A549 (cell line): ENCODE measurements around the gene PTPN9. TPM values are rescaled to one million over a fixed set of nuclear protein-coding genes. Genes with fewer than 3 reads are reported as not detected.
A peak's percentile ranks its signal among the peaks of the same experiment; 100 is the strongest.

ENCODE experiments used
- ATAC-seq, 2 experiments: fragments of 200-7000 bp in 1 of 2; fragments of >200 bp in 1 of 2; cut with Nextera tagmentation in 1 of 2; cut with Tn5 transposase in 1 of 2; 3 replicates each; pipeline versions ENCODE4 v1.8.0 to v1.9.1; 2018 to 2020; ENCODE audit warnings: mild to moderate bottlenecking in 1 of 2, moderate library complexity in 1 of 2
- CTCF ChIA-PET: fragments of 300-600 bp; sonication (Branson Sonifier 250); formaldehyde crosslinking; extraction: SDS; loops from one replicate; lab custom pipeline; 2021; ENCODE audit warnings: antibody characterized with exemption, inconsistent platforms; lab: Yijun Ruan, JAX
- POLR2A ChIA-PET: fragments of 350-600 bp; formaldehyde crosslinking; extraction: SDS; loops from one replicate; lab custom pipeline; 2021; ENCODE audit warnings: antibody characterized with exemption, inconsistent platforms; lab: Yijun Ruan, JAX
- DNase-seq, 2 experiments: peaks; one replicate each; pipeline versions ENCODE4 v3.0.0 to v3.0.0-alpha.2; 2011 to 2016; ENCODE audit warnings: low read depth in 1 of 2, low spot score in 1 of 2
- FAIRE-seq: peaks from 2 replicates; lab custom pipeline; 2011; peaks lifted over from hg19 to GRCh38; lab: Jason Lieb, UNC
- H3K27ac ChIP-seq, 2 experiments: fragments of >200 bp; sonication (Bioruptor Twin); formaldehyde crosslinking; 3 replicates each; pipeline ENCODE4 v1.5.1; 2016 to 2017
- H3K4me1 ChIP-seq: fragments of >200 bp; sonication (Bioruptor Twin); formaldehyde crosslinking; 3 replicates; pipeline ENCODE4 v1.6.1; 2016
- H3K4me2 ChIP-seq: fragments of >200 bp; sonication (Bioruptor Twin); formaldehyde crosslinking; 3 replicates; pipeline ENCODE4 v1.6.1; 2016
- H3K4me3 ChIP-seq: fragments of >200 bp; sonication (Bioruptor Twin); formaldehyde crosslinking; 3 replicates; pipeline ENCODE4 v1.5.1; 2016
- H3K9me3 ChIP-seq: fragments of >200 bp; sonication (Bioruptor Twin); formaldehyde crosslinking; 3 replicates; pipeline ENCODE4 v1.6.1; 2016
- CBX2 ChIP-seq: fragments of 200-600 bp; sonication (generic); IDR thresholded peaks from 2 replicates; pipeline ENCODE4 v1.6.1; 2016; ENCODE audit warnings: low read depth, mild to moderate bottlenecking, borderline replicate concordance
- CBX8 ChIP-seq: fragments of 200-600 bp; sonication (generic); IDR thresholded peaks from 2 replicates; pipeline ENCODE4 v1.6.1; 2016
- CHD2 ChIP-seq: fragments of 150-350 bp; IDR thresholded peaks from 2 replicates; pipeline ENCODE4 v1.6.1; 2014; ENCODE audit warnings: low read length; ENCODE audit not compliant: partially characterized antibody
- EHF ChIP-seq: fragments of 250-450 bp; sonication (Bioruptor Pico); IDR thresholded peaks from 2 replicates; pipeline ENCODE4 v1.5.0; 2020; ENCODE audit warnings: mild to moderate bottlenecking
- FOSB ChIP-seq: fragments of 250-450 bp; sonication (Bioruptor Pico); IDR thresholded peaks from 2 replicates; pipeline ENCODE4 v1.5.0; 2020; ENCODE audit warnings: mild to moderate bottlenecking, moderate library complexity
- FOSL2 ChIP-seq, 2 experiments: fragments of 450-650 bp in 1 of 2; fragments of >200 bp in 1 of 2; sonication (Bioruptor Twin) in 1 of 2; formaldehyde crosslinking; IDR thresholded peaks; 2 replicates each; pipeline versions ENCODE4 v1.5.0 to v1.6.1; 2016 to 2020; ENCODE audit warnings: mild to moderate bottlenecking in 1 of 2, moderate library complexity in 1 of 2
- GATA3 ChIP-seq: IDR thresholded peaks from 2 replicates; pipeline ENCODE4 v1.6.1; 2012; ENCODE audit warnings: borderline replicate concordance
- HOXA7 ChIP-seq: fragments of 250-450 bp; sonication (Bioruptor Pico); IDR thresholded peaks from 2 replicates; pipeline ENCODE4 v1.5.0; 2020; ENCODE audit warnings: mild to moderate bottlenecking, moderate library complexity
- HOXB13 ChIP-seq: fragments of 250-450 bp; sonication (Bioruptor Pico); IDR thresholded peaks from 2 replicates; pipeline ENCODE4 v1.5.0; 2020; ENCODE audit warnings: low read depth, mild to moderate bottlenecking, moderate library complexity
- JUN ChIP-seq, 2 experiments: fragments of >200 bp; sonication (Bioruptor Twin); formaldehyde crosslinking; IDR thresholded peaks; 2 replicates in 1 of 2; 3 replicates in 1 of 2; pipeline ENCODE4 v1.6.1; 2016 to 2017
- JUNB ChIP-seq: fragments of >200 bp; sonication (Bioruptor Twin); formaldehyde crosslinking; IDR thresholded peaks from 2 replicates; pipeline ENCODE4 v1.6.1; 2016
- KDM5A ChIP-seq: fragments of 200-600 bp; sonication (generic); IDR thresholded peaks from 2 replicates; pipeline ENCODE4 v1.6.1; 2016; ENCODE audit warnings: antibody characterized with exemption, mild to moderate bottlenecking
- MAFK ChIP-seq: fragments of 450-650 bp; IDR thresholded peaks from 2 replicates; pipeline ENCODE4 v1.6.1; 2014; ENCODE audit not compliant: partially characterized antibody
- MYC ChIP-seq: IDR thresholded peaks from 2 replicates; pipeline ENCODE4 v1.6.1; 2012; ENCODE audit warnings: mild to moderate bottlenecking, inconsistent platforms, low read length, improper control_type of control experiment, borderline replicate concordance
- NPAS2 ChIP-seq: fragments of 250-450 bp; sonication (Bioruptor Pico); IDR thresholded peaks from 2 replicates; pipeline ENCODE4 v1.8.0; 2022; ENCODE audit warnings: mild to moderate bottlenecking, moderate library complexity, borderline replicate concordance
- PHF8 ChIP-seq: fragments of 200-600 bp; sonication (generic); IDR thresholded peaks from 2 replicates; pipeline ENCODE4 v1.6.1; 2016; ENCODE audit warnings: low read depth, mild to moderate bottlenecking, antibody characterized with exemption, moderate library complexity, borderline replicate concordance
- POLR2A ChIP-seq: IDR thresholded peaks from 2 replicates; pipeline ENCODE4 v1.6.1; 2012; ENCODE audit warnings: mild to moderate bottlenecking, low read length
- RAD21 ChIP-seq, 2 experiments: fragments of >200 bp in 1 of 2; sonication (Bioruptor Twin) in 1 of 2; formaldehyde crosslinking in 1 of 2; IDR thresholded peaks in 1 of 2; conservative IDR thresholded peaks in 1 of 2; 2 replicates in 1 of 2; 3 replicates in 1 of 2; pipeline ENCODE4 v1.6.1; 2012 to 2018; ENCODE audit warnings: inconsistent platforms in 1 of 2
- RNF2 ChIP-seq: fragments of 200-600 bp; sonication (generic); IDR thresholded peaks from 2 replicates; pipeline ENCODE4 v1.6.1; 2016; ENCODE audit warnings: low read depth, mild to moderate bottlenecking, antibody characterized with exemption, moderate library complexity, borderline replicate concordance
- SMC3 ChIP-seq: fragments of >200 bp; sonication (Bioruptor Twin); formaldehyde crosslinking; IDR thresholded peaks from 3 replicates; pipeline ENCODE4 v1.6.1; 2018; ENCODE audit warnings: inconsistent platforms
- TFCP2L1 ChIP-seq: fragments of 250-450 bp; sonication (Bioruptor Pico); IDR thresholded peaks from 2 replicates; pipeline ENCODE4 v1.5.0; 2021; ENCODE audit warnings: mild to moderate bottlenecking
- ZFP36 ChIP-seq: fragments of 450-650 bp; IDR thresholded peaks from 2 replicates; pipeline ENCODE4 v1.6.1; 2014; ENCODE audit warnings: borderline replicate concordance; ENCODE audit not compliant: partially characterized antibody
- ZSCAN20 ChIP-seq: fragments of 250-450 bp; sonication (Bioruptor Pico); IDR thresholded peaks from 2 replicates; pipeline ENCODE4 v1.8.0; 2022; ENCODE audit warnings: mild to moderate bottlenecking, moderate library complexity
- WGBS: methylation state at CpG from one replicate; pipeline ENCODE4 v1.1.6; 2017; ENCODE audit errors: missing lambda C conversion rate; 5-methylcytosine and 5-hydroxymethylcytosine counted together
- polyA minus RNA-seq: library from RNA; depleted of rRNA, polyadenylated mRNA; stranded (reverse); fragments of >200 nt; gene quantifications from 2 replicates; pipeline ENCODE4 v1.2.3, GENCODE V29; 2011; rRNA and poly(A)+ RNA removed
- polyA plus RNA-seq, 4 experiments: library from polyadenylated mRNA; depleted of rRNA in 3 of 4; stranded (reverse); fragments of >200 nt; fragmentation: RNase III in 1 of 4; extraction: RNeasy Plus Mini Kit Qiagen cat#74134 plus additional on column Dnase treatment in 1 of 4; gene quantifications; 2 replicates in 3 of 4; 3 replicates in 1 of 4; pipeline ENCODE4 v1.2.3, GENCODE V29; 2011 to 2017
- TF ChIP-seq, protein P1 (sequence below): fragments of >200 bp; sonication (Bioruptor Twin); formaldehyde crosslinking; IDR thresholded peaks from 2 replicates; pipeline ENCODE4 v1.6.1; 2016
- TF ChIP-seq, protein P2 (sequence below): IDR thresholded peaks from 2 replicates; pipeline ENCODE4 v1.6.1; 2012
- TF ChIP-seq, protein P3 (sequence below): fragments of 250-450 bp; sonication (Bioruptor Pico); IDR thresholded peaks from 2 replicates; pipeline ENCODE4 v1.5.0; 2020; ENCODE audit warnings: low read depth, mild to moderate bottlenecking, moderate library complexity
- TF ChIP-seq, protein P4 (sequence below): fragments of 250-450 bp; sonication (Bioruptor Pico); IDR thresholded peaks from 2 replicates; pipeline ENCODE4 v1.5.0; 2021; ENCODE audit warnings: mild to moderate bottlenecking, moderate library complexity, borderline replicate concordance
- TF ChIP-seq, protein P5 (sequence below): fragments of >200 bp; sonication (Bioruptor Twin); formaldehyde crosslinking; IDR thresholded peaks from 3 replicates; pipeline ENCODE4 v1.6.1; 2016
- TF ChIP-seq, protein P6 (sequence below): fragments of 450-650 bp; IDR thresholded peaks from 2 replicates; pipeline ENCODE4 v1.6.1; 2014; ENCODE audit warnings: antibody characterized with exemption
- TF ChIP-seq, protein P7 (sequence below): fragments of >200 bp; sonication (Bioruptor Twin); formaldehyde crosslinking; IDR thresholded peaks from 3 replicates; pipeline ENCODE4 v1.5.1; 2016

Gene PTPN9
- polyA plus RNA-seq (2011; rRNA removed) (60.2 and 71.2 TPM in 2 replicates), polyA plus RNA-seq (2017; fragmentation: RNase III; extraction: RNeasy Plus Mini Kit Qiagen cat#74134 plus additional on column Dnase treatment) (25.5 to 31.1 TPM (median 29.5 TPM) in 3 replicates), polyA minus RNA-seq (104 and 109 TPM in 2 replicates)
- 27.7 and 47.2 TPM in 2 replicates for polyA plus RNA-seq (2012; cell fraction: cytosol; rRNA removed)
- polyA plus RNA-seq (2012; cell fraction: nucleus; rRNA removed), result 27.3 and 40.0 TPM in 2 replicates

DNA sequence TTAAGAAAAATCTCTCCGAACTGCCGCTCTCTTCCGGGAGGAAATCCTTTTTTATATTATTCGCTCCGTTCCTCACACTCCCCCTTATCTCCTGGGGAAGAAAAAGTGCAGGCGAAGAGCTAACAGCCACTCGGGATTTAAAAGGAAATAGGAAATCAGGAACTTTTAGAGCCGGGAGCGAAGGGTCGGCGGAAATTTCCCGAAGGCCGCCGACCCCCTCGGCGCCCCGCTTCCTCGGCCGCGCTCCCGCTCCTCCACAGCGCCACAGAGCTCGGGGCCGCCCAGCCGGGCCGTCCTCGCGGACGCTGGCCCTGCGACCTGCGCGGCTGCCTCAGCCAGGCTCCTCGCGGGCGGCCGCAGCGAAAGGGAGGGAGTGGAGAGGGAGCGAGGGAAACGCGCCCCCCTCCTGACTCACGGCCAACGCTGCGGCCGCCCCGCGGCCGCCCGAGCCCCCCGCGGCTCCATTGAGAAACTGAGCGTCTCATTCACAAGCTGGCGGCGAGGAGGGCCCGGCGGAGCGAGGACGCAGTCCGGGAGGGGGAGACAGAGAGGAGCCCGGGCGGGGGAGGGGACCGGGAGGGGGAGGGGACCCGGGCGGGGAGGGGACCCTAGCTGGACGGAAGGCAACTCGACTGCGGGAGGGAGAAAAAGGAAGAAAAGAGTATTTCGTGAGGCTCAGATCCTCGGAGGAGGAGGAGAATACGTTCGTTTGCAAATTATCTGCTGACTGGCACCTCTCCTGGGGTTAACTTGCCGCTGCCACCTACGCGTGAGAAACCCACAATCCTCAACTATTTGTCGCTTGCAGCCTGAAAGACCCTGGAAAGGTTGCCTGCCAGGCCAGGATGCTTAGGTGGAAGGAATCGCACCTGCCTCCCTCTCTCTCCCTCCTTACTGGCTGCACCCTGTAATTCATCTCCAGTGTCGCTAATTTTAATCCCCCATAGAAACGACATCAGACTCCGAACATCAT lies at the start of gene PTPN9:
Gene PTPN9, minus strand, starts transcription at position 368 of the 973 bp plus-strand sequence. CDS start 539 bp downstream, outside the sequence.
- H3K4me1 ChIP-seq, result peaks cover 16% of the 10 kb centered on the region
- peak within 1 kb of the TSS; percentile 70 for H3K4me2 ChIP-seq
- H3K4me3 ChIP-seq, result peak within 1 kb of the TSS; percentile 67
- peak within 1 kb of the TSS; percentile 96 to 97 for H3K27ac ChIP-seq
- TF ChIP-seq, protein P1, sequence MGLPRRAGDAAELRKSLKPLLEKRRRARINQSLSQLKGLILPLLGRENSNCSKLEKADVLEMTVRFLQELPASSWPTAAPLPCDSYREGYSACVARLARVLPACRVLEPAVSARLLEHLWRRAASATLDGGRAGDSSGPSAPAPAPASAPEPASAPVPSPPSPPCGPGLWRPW, result no peak
- TF ChIP-seq, protein P2, sequence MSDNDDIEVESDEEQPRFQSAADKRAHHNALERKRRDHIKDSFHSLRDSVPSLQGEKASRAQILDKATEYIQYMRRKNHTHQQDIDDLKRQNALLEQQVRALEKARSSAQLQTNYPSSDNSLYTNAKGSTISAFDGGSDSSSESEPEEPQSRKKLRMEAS, result peak; percentile 64
- TF ChIP-seq, protein P3, sequence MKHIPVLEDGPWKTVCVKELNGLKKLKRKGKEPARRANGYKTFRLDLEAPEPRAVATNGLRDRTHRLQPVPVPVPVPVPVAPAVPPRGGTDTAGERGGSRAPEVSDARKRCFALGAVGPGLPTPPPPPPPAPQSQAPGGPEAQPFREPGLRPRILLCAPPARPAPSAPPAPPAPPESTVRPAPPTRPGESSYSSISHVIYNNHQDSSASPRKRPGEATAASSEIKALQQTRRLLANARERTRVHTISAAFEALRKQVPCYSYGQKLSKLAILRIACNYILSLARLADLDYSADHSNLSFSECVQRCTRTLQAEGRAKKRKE, result no peak
- TF ChIP-seq CBX8, result no peak
- no peak for TF ChIP-seq FOSB (CRISPR knock-in tag)
- TF ChIP-seq POLR2A, result peak; percentile 62
- peak in 1 of 2 experiments; percentile 76; a peak in 3 of 5 replicates for TF ChIP-seq JUN (IDR thresholded peaks at IDR 0.05)
- peak; percentile 92 for TF ChIP-seq PHF8
- TF ChIP-seq, protein P4, sequence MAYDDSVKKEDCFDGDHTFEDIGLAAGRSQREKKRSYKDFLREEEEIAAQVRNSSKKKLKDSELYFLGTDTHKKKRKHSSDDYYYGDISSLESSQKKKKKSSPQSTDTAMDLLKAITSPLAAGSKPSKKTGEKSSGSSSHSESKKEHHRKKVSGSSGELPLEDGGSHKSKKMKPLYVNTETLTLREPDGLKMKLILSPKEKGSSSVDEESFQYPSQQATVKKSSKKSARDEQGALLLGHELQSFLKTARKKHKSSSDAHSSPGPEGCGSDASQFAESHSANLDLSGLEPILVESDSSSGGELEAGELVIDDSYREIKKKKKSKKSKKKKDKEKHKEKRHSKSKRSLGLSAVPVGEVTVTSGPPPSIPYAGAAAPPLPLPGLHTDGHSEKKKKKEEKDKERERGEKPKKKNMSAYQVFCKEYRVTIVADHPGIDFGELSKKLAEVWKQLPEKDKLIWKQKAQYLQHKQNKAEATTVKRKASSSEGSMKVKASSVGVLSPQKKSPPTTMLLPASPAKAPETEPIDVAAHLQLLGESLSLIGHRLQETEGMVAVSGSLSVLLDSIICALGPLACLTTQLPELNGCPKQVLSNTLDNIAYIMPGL (CRISPR knock-in tag), result peak; percentile 89; the same call in 1 of the 2 replicates
- no peak for TF ChIP-seq CBX2
- TF ChIP-seq SMC3, result peak; percentile 68
- TF ChIP-seq JUNB, result no peak
- peak; percentile 32; the same call in 1 of the 2 replicates for TF ChIP-seq MYC
- TF ChIP-seq CHD2, result peak; percentile 70
- TF ChIP-seq FOSL2 (IDR thresholded peaks at IDR 0.05), result no peak
- TF ChIP-seq FOSL2 (CRISPR knock-in tag; IDR thresholded peaks at IDR 0.05), result peak; percentile 61
- no peak for TF ChIP-seq RNF2
- TF ChIP-seq, protein P5, sequence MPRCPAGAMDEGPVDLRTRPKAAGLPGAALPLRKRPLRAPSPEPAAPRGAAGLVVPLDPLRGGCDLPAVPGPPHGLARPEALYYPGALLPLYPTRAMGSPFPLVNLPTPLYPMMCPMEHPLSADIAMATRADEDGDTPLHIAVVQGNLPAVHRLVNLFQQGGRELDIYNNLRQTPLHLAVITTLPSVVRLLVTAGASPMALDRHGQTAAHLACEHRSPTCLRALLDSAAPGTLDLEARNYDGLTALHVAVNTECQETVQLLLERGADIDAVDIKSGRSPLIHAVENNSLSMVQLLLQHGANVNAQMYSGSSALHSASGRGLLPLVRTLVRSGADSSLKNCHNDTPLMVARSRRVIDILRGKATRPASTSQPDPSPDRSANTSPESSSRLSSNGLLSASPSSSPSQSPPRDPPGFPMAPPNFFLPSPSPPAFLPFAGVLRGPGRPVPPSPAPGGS, result peak; percentile 91
- peak in 1 of 2 experiments; percentile 59; a peak in 3 of 5 replicates for TF ChIP-seq RAD21 (conservative IDR thresholded peaks at IDR 0.05 in 1 of 2, IDR thresholded peaks at IDR 0.05 in 1 of 2)
- no peak for TF ChIP-seq KDM5A
- TF ChIP-seq ZFP36, result no peak
- TF ChIP-seq, protein P6, sequence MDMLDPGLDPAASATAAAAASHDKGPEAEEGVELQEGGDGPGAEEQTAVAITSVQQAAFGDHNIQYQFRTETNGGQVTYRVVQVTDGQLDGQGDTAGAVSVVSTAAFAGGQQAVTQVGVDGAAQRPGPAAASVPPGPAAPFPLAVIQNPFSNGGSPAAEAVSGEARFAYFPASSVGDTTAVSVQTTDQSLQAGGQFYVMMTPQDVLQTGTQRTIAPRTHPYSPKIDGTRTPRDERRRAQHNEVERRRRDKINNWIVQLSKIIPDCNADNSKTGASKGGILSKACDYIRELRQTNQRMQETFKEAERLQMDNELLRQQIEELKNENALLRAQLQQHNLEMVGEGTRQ, result no peak
- peak; percentile 41; the same call in 1 of the 2 replicates for TF ChIP-seq TFCP2L1 (CRISPR knock-in tag)
- no peak for TF ChIP-seq HOXB13 (CRISPR knock-in tag)
- TF ChIP-seq MAFK, result peak; percentile 70
- no peak for TF ChIP-seq ZSCAN20 (CRISPR knock-in tag)
- no peak for TF ChIP-seq NPAS2
- TF ChIP-seq GATA3, result no peak
- TF ChIP-seq, protein P7, sequence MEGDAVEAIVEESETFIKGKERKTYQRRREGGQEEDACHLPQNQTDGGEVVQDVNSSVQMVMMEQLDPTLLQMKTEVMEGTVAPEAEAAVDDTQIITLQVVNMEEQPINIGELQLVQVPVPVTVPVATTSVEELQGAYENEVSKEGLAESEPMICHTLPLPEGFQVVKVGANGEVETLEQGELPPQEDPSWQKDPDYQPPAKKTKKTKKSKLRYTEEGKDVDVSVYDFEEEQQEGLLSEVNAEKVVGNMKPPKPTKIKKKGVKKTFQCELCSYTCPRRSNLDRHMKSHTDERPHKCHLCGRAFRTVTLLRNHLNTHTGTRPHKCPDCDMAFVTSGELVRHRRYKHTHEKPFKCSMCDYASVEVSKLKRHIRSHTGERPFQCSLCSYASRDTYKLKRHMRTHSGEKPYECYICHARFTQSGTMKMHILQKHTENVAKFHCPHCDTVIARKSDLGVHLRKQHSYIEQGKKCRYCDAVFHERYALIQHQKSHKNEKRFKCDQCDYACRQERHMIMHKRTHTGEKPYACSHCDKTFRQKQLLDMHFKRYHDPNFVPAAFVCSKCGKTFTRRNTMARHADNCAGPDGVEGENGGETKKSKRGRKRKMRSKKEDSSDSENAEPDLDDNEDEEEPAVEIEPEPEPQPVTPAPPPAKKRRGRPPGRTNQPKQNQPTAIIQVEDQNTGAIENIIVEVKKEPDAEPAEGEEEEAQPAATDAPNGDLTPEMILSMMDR, result peak; percentile 65
- TF ChIP-seq EHF (CRISPR knock-in tag), result no peak
- TF ChIP-seq HOXA7, result no peak
- POLR2A ChIA-PET, result interaction anchor here (0.6 to 2.8 kb wide), 11 partner anchors 10 to 211 kb away, joined by 3 to 30 read pairs (median 7); partner anchors contain the start of genes IMP3, MAN2C1, SIN3A and SNUPN
- DNase-seq (peak; percentile 77 to 82), ATAC-seq (peak; percentile 88 to 90), FAIRE-seq (no peak)
- H3K9me3 ChIP-seq, result no peaks in the 10 kb centered on the region
- 6% methylated on average over 57 of the region's 78 CpGs for WGBS
- CTCF ChIA-PET, result interaction anchor here (0.7 to 2.6 kb wide), 29 partner anchors 8 to 211 kb away, joined by 3 to 22 read pairs (median 5); partner anchors contain the start of genes MAN2C1 and SNUPN
